Type B pancreatic cell (in vitro differentiated cells): ENCODE measurements around the gene MOB2. TPM values are rescaled to one million over a fixed set of nuclear protein-coding genes. Genes with fewer than 3 reads are reported as not detected.

Experiments used
- DNase-seq: peaks from one replicate; pipeline ENCODE4 v3.0.0; 2021; ENCODE audit warnings: mixed read lengths; ENCODE audit not compliant: unreplicated experiment; ENCODE audit errors: extremely low spot score
- H3K27ac Mint-ChIP-seq: 2 replicates; pipeline ENCODE4 v1.8.0; 2021; ENCODE audit warnings: mild to moderate bottlenecking, mixed read lengths
- H3K27me3 Mint-ChIP-seq: 2 replicates; pipeline ENCODE4 v1.8.0; 2021; ENCODE audit warnings: mixed read lengths
- H3K36me3 Mint-ChIP-seq: 2 replicates; pipeline ENCODE4 v1.8.0; 2021; ENCODE audit warnings: mixed read lengths
- H3K4me1 Mint-ChIP-seq: one replicate; pipeline ENCODE4 v1.8.0; 2021; ENCODE audit warnings: mixed read lengths; ENCODE audit not compliant: unreplicated experiment
- H3K4me3 Mint-ChIP-seq: 2 replicates; pipeline ENCODE4 v1.8.0; 2021; ENCODE audit warnings: mild to moderate bottlenecking, mixed read lengths
- H3K9me3 Mint-ChIP-seq: 2 replicates; pipeline ENCODE4 v1.8.0; 2021; ENCODE audit warnings: mixed read lengths
- CTCF ChIP-seq: fragments of 200-600 bp; sonication (generic); conservative IDR thresholded peaks from 2 replicates; pipeline ENCODE4 v1.5.0; 2021; ENCODE audit warnings: antibody characterized with exemption, mild to moderate bottlenecking
- long read RNA-seq: library from polyadenylated mRNA; unstranded; transcript quantifications from one replicate; pipeline ENCODE4 v2.0.0, GENCODE V29; 2020
- total RNA-seq: library from RNA; stranded (reverse); gene quantifications from 2 replicates; pipeline ENCODE4 v1.2.1, GENCODE V29; 2021; ENCODE audit warnings: low replicate concordance

The MOB2 gene
- total RNA-seq = 39.6 and 46.8 TPM in 2 replicates
- long read RNA-seq = 0 reads

- H3K27ac Mint-ChIP-seq = no peak within 1 kb of the TSS
- H3K4me1 Mint-ChIP-seq = peaks cover 10% of the 10 kb centered on the region
- H3K9me3 Mint-ChIP-seq = no peaks in the 10 kb centered on the region
- no peaks in the 10 kb centered on the region for H3K36me3 Mint-ChIP-seq
- H3K27me3 Mint-ChIP-seq = no peaks in the 10 kb centered on the region
- no peak for DNase-seq
- TF ChIP-seq CTCF = no peak
- H3K4me3 Mint-ChIP-seq = no peak within 1 kb of the TSS
Measured at GRCh38 chr11:1486054-1486825, at the start of gene MOB2. TSS of gene MOB2 (minus strand) at chr11:1486779. CDS start at chr11:1486556, 223 bp downstream.

- peak overlapping the region; percentile 27 for H3K27ac Mint-ChIP-seq
- no peaks in the 10 kb centered on the region for H3K9me3 Mint-ChIP-seq
- no peak for TF ChIP-seq CTCF
Measured at GRCh38 chr11:1534682-1535081, 48.1 kb upstream of the MOB2 start.

GRCh38 chr11:1534171-1534570 is 47.6 kb upstream of the MOB2 start:
- H3K9me3 Mint-ChIP-seq = no peaks in the 10 kb centered on the region

More at GRCh38 chr11:1534682-1535081, 48.1 kb upstream of the MOB2 start:
- Mint-ChIP-seq H3K27me3 (peaks cover 16% of the 10 kb centered on the region), H3K4me3 (no peak overlapping the region), H3K36me3 (no peaks in the 10 kb centered on the region), H3K4me1 (peaks cover 24% of the 10 kb centered on the region)
- no peak for DNase-seq

GRCh38 chr11:1533342-1533725 is 46.8 kb upstream of the MOB2 start:
- DNase-seq = no peak
- Mint-ChIP-seq H3K36me3 (no peaks in the 10 kb centered on the region), H3K4me1 (peaks cover 24% of the 10 kb centered on the region), H3K4me3 (no peak overlapping the region), H3K27ac (no peak overlapping the region), H3K27me3 (peaks cover 7% of the 10 kb centered on the region), H3K9me3 (no peaks in the 10 kb centered on the region)
- no peak for TF ChIP-seq CTCF

More at GRCh38 chr11:1534171-1534570, 47.6 kb upstream of the MOB2 start:
- TF ChIP-seq CTCF = no peak
- H3K36me3 Mint-ChIP-seq = no peaks in the 10 kb centered on the region
- peaks cover 11% of the 10 kb centered on the region for H3K27me3 Mint-ChIP-seq
- H3K4me1 Mint-ChIP-seq = peaks cover 24% of the 10 kb centered on the region
- H3K4me3 Mint-ChIP-seq = no peak overlapping the region
- H3K27ac Mint-ChIP-seq = no peak overlapping the region
- DNase-seq = no peak

GRCh38 chr11:1532606-1533341 is 46.2 kb upstream of the MOB2 start:
- no peak for DNase-seq
- Mint-ChIP-seq H3K27me3 (peaks cover 2% of the 10 kb centered on the region), H3K9me3 (no peaks in the 10 kb centered on the region), H3K4me3 (no peak overlapping the region), H3K4me1 (peaks cover 24% of the 10 kb centered on the region), H3K27ac (peak overlapping the region; percentile 56), H3K36me3 (no peaks in the 10 kb centered on the region)
- TF ChIP-seq CTCF = no peak
